GM23338 (cell line): ENCODE measurements around the gene RSPH1. TPM values are rescaled to one million over a fixed set of nuclear protein-coding genes. Genes with fewer than 3 reads are reported as not detected.

Experiments
- ATAC-seq: fragments of 200-7000 bp; cut with Tn5 transposase; 3 replicates; pipeline ENCODE4 v1.9.1; 2020
- DNase-seq: peaks from one replicate; pipeline ENCODE4 v3.0.0-alpha.2; 2015; ENCODE audit warnings: low spot score
- H2AFZ ChIP-seq: fragments of 200-600 bp; sonication (generic); 2 replicates; pipeline ENCODE4 v1.8.0; 2016; ENCODE audit warnings: antibody characterized with exemption, mild to moderate bottlenecking, moderate library complexity
- H3F3A ChIP-seq: fragments of 200-600 bp; sonication (generic); replicated peaks from 2 replicates; pipeline ENCODE4 v1.8.0; 2017; ENCODE audit warnings: antibody characterized with exemption, mixed run types, low read depth
- H3K27ac ChIP-seq: fragments of 200-600 bp; sonication (generic); 2 replicates; pipeline ENCODE4 v1.6.1; 2016; ENCODE audit warnings: low read depth
- H3K27me3 ChIP-seq: fragments of 200-600 bp; sonication (generic); 2 replicates; pipeline ENCODE4 v1.8.0; 2016; ENCODE audit warnings: mild to moderate bottlenecking, mixed run types, moderate library complexity; ENCODE audit not compliant: insufficient read depth
- H3K36me3 ChIP-seq: fragments of 200-600 bp; sonication (generic); 2 replicates; pipeline ENCODE4 v1.8.0; 2016; ENCODE audit warnings: mild to moderate bottlenecking; ENCODE audit not compliant: insufficient read depth
- H3K4me1 ChIP-seq: fragments of 200-600 bp; sonication (generic); 2 replicates; pipeline ENCODE4 v1.8.0; 2016; ENCODE audit warnings: mild to moderate bottlenecking, moderate library complexity; ENCODE audit not compliant: insufficient read depth
- H3K4me2 ChIP-seq: fragments of 200-600 bp; sonication (generic); 2 replicates; pipeline ENCODE4 v1.7.1; 2017; ENCODE audit warnings: mixed run types
- H3K4me3 ChIP-seq: fragments of 200-600 bp; sonication (generic); 2 replicates; pipeline ENCODE4 v1.6.1; 2016; ENCODE audit warnings: mixed run types
- H3K79me2 ChIP-seq: fragments of 200-600 bp; sonication (generic); replicated peaks from 2 replicates; pipeline ENCODE4 v1.8.0; 2017; ENCODE audit warnings: mild to moderate bottlenecking; ENCODE audit not compliant: insufficient read depth
- H3K9me2 ChIP-seq: fragments of 200-600 bp; sonication (generic); 2 replicates; pipeline ENCODE4 v1.8.0; 2017; ENCODE audit not compliant: insufficient read depth
- H4K20me1 ChIP-seq: fragments of 200-600 bp; sonication (generic); replicated peaks from 2 replicates; pipeline ENCODE4 v1.8.0; 2017; ENCODE audit warnings: mild to moderate bottlenecking; ENCODE audit not compliant: insufficient read depth
- H3K27ac Mint-ChIP-seq: 2 replicates; pipeline ENCODE4 v1.8.0; 2020; ENCODE audit warnings: inconsistent platforms, mild to moderate bottlenecking, moderate library complexity, mixed read lengths
- H3K27me3 Mint-ChIP-seq: 3 replicates; pipeline ENCODE4 v1.8.0; 2022; ENCODE audit warnings: low read depth, mild to moderate bottlenecking, moderate library complexity, mixed read lengths, inconsistent platforms; ENCODE audit not compliant: insufficient read depth, poor library complexity
- H3K36me3 Mint-ChIP-seq: 3 replicates; pipeline ENCODE4 v1.8.0; 2021; ENCODE audit warnings: low read depth, mild to moderate bottlenecking, inconsistent platforms, moderate library complexity, mixed read lengths
- H3K4me1 Mint-ChIP-seq: 3 replicates; pipeline ENCODE4 v1.8.0; 2020; ENCODE audit warnings: mild to moderate bottlenecking, inconsistent platforms, mixed read lengths
- H3K4me3 Mint-ChIP-seq: 3 replicates; pipeline ENCODE4 v1.8.0; 2021; ENCODE audit warnings: moderate library complexity, mild to moderate bottlenecking, inconsistent platforms, mixed read lengths
- H3K9me3 Mint-ChIP-seq: 3 replicates; pipeline ENCODE4 v1.8.0; 2020; ENCODE audit warnings: moderate library complexity, mild to moderate bottlenecking, inconsistent platforms, mixed read lengths
- CTCF ChIP-seq, 2 experiments: fragments of 200-600 bp in 1 of 2; sonication (generic) in 1 of 2; conservative IDR thresholded peaks; 2 replicates each; pipeline versions ENCODE4 v1.5.1 to v1.6.1; 2016 to 2017; ENCODE audit warnings: antibody characterized with exemption in 2 of 2, low read depth in 2 of 2, mild to moderate bottlenecking in 2 of 2, moderate library complexity in 1 of 2
- EZH2phosphoT487 ChIP-seq: fragments of 200-600 bp; sonication (generic); IDR thresholded peaks from one replicate; pipeline ENCODE4 v1.8.1; 2018; ENCODE audit warnings: antibody characterized with exemption; ENCODE audit not compliant: unreplicated experiment
- STAT1 ChIP-seq: IDR thresholded peaks from one replicate; pipeline ENCODE4 v1.6.1; 2016; ENCODE audit warnings: antibody characterized with exemption; ENCODE audit not compliant: unreplicated experiment
- ZNF462 ChIP-seq: fragments of 250-450 bp; sonication (Bioruptor Pico); IDR thresholded peaks from 2 replicates; pipeline ENCODE4 v1.5.0; 2020; ENCODE audit warnings: mild to moderate bottlenecking, moderate library complexity
- polyA plus RNA-seq: library from polyadenylated mRNA; unstranded; fragments of >200 nt; fragmentation: Nextera tagmentation; extraction: Ambion mirVana; gene quantifications from 2 replicates; pipeline ENCODE4 v1.2.1, GENCODE V29; 2016
- total RNA-seq: library from RNA; depleted of rRNA; stranded (reverse); fragments of >200 nt; shearing (Covaris generic); gene quantifications from 2 replicates; pipeline ENCODE4 v1.2.3, GENCODE V29; 2014

The RSPH1 gene
- total and polyA plus RNA-seq, 2 experiments from 2014 or later, result 0.23 TPM; not detected in 1

GRCh38 chr21:42521384-42521783 lies 25.4 kb upstream of the RSPH1 start (continued):
- no peak for TF ChIP-seq ZNF462 (CRISPR knock-in tag)
- TF ChIP-seq CTCF (conservative IDR thresholded peaks at IDR 0.05; ENCODE audit: low read depth in 2 of 2), result no peak
- TF ChIP-seq EZH2phosphoT487, result no peak

- ATAC-seq (peak; percentile 54), DNase-seq (peak; percentile 63)
- Histone ChIP-seq H3K36me3 (0 out of 2 replicates have a peak, but pooled peaks cover under 1% of the 10 kb centered on the region), H3K79me2 (peaks cover 43% of the 10 kb centered on the region), H4K20me1 (no peaks in the 10 kb centered on the region; the same call in 1 of the 2 replicates), H3K4me3 (no peak overlapping the region), H3K9me2 (no peaks in the 10 kb centered on the region), H2AFZ (no peak overlapping the region), H3K4me1 (peaks cover 35% of the 10 kb centered on the region), H3K4me2 (no peak overlapping the region), H3K27me3 (no peaks in the 10 kb centered on the region), H3F3A (peaks cover 3% of the 10 kb centered on the region), H3K27ac (no peak overlapping the region)
- H3K36me3 Mint-ChIP-seq, result peaks cover 71% of the 10 kb centered on the region
- H3K9me3 Mint-ChIP-seq, result no peaks in the 10 kb centered on the region
- H3K27me3 Mint-ChIP-seq, result peaks cover 17% of the 10 kb centered on the region
- no peak overlapping the region for H3K4me3 Mint-ChIP-seq
- H3K4me1 Mint-ChIP-seq, result peaks cover 55% of the 10 kb centered on the region
- H3K27ac Mint-ChIP-seq, result no peak overlapping the region
- no peak for TF ChIP-seq STAT1
- no peak for TF ChIP-seq ZNF462 (CRISPR knock-in tag)
Observed at GRCh38 chr21:42520628-42521253, 24.7 kb upstream of the RSPH1 start.
